CD4-positive, alpha-beta T cell treated with Interleukin-4 for 4 hours (primary cell): ENCODE data around the gene CPLANE1.
"Not testable (repeated sequence)": the region's sequence is repeated elsewhere in the genome, so short reads cannot be mapped to it uniquely, and the experiment has no call there.

Experiments
- DNase-seq: peaks from one replicate; pipeline ENCODE4 v3.0.0-alpha.2; 2020

The CPLANE1 gene

DNA sequence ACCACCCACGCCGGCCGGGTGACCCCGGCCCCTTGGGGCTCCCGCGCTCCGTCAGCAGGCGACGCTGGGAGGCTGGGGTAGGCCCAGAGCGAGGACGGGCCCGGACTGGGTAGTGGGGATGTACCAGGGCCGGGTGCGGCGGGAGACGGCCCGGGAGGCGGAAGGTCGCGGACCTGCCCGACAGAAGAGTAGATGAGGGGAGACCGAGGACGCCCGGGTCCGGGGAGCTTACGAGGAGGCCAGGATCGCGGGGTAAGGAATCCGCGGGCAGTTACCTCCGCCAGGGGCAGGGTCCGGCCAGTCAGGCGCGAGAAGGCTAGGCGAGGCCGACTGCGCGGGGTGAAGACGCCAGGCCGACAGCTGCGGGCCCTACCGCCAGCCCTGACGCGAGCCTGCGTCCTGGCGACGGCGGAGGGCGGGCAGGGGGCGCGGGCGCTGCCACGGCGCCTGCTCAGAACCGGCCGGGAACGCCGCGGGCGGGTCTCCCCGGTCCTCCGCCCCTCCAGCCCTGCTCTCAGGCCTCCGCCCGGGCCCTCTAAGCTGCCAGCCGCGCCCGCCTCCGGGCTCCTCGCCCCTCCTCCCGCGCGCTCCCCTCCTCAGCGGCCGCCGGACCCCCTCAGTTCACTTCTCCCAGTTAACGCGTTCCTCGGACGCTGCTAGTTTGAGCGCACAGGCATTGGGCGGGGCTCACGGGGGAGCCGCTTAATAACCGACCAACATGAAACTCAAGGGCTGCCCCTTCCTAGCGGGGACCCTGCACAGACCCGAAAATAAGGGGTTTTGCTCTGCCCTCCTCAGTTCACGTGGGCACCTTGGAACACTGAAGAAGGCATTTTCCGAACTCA is at the start of gene CPLANE1:
Gene CPLANE1 (minus strand): TSS at position 407 of the 845 bp plus-strand sequence. CDS start 1,678 bp downstream, outside the sequence.
- DNase-seq = peak; percentile 46

- not testable (repeated sequence) for DNase-seq
These were observed 47.1 kb upstream of the CPLANE1 start for GRCh38 chr5:37296313-37296712.

DNA sequence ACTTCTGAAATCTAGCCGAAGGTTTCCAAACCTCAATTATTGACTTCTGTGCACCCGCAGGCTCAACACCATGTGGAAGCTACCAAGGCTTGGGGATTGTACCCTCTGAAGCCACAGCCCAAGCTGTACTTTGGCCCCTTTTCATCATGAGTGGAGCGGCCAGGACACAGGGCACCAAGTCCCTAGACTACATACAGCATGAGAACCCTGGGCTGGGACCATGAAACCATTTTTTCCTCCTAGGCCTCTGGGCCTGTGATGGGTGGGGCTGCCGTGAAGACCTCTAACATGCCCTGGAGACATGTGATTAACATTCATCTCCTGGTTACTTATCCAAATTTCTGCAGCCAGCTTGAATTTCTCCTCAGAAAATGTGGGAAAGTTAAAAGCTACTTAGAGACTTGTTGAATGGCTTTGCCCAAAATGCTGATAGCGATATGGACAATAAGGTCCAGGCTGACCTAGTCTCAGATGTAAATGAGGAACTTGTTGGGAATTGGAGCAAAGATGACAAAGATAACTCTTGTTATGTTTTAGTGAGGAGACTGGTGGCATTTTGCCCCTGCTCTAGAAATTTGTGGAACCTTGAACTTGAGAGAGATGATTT is 34.1 kb upstream of the CPLANE1 start:
- DNase-seq = no peak

DNA sequence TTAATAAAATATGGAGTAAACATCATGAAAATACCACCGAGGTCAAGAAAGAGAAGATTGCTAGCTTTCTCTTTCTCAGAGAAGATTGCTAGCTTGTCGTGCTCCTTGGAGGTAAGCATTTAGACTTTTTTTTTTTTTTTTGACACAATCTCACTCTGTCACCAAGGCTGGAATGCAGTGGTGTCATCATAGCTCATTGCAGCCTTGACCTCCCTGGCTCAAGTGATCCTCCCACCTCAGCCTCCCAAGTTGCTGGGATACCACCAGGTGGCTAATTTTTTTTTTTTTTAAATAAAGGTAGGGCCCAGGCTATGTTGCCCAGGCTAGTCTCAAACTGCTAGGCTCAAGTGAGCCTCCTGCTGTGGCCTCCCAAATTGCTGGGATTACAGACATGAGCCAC is 26.3 kb upstream of the CPLANE1 start:
- DNase-seq = no peak

- DNase-seq = no peak
These were observed 23.3 kb upstream of the CPLANE1 start for GRCh38 chr5:37272511-37272910.

- DNase-seq = not testable (repeated sequence)
These were observed 18.9 kb upstream of the CPLANE1 start for GRCh38 chr5:37268100-37268499.

DNA sequence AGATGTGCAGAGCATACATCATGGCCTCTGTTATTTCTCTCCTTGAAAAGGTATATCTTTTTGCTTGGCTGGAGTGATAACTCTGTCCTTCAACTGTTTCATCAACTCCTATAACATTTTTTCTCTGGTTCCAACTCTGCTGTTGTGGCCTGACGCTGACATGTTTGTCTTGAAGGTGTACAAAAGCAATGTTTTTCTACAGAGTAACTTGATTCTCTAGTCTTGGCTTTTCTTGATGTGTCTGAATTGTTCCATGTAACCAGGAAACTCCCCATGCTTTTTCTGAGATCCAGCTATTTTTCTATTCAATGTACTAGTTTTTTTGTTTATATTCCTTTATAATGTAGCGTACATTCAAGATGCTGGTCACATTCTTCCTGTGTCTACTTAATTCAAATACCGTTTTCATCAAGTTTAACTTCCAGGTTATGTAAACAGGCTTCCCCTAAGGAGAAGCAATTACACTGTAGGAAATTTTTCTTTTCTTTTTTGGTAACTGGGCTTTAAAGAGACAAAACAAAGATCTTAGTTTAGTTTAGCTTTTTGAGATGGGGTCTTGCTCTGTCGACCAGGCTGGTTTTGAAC is 6.7 kb upstream of the CPLANE1 start:
- no peak for DNase-seq

DNA sequence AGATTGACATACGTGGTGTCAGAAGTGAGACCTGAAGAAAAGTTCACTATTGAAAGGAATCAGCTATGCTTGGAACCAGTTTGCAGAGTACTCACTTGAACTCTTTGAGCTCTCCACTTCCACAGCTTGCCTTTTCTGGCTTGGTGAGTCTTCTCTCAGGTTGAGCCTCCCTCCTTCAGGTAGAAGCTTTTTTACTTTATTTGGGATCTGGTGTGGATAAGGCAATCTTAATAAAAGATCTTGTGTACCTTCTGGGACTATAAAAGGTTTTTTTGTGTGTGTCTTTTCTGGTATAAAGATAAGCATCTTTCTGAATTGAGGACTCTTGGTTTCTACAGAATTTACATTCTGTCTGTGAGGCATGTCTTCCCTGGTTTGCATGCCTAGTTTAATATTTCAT is 5.4 kb upstream of the CPLANE1 start:
- no peak for DNase-seq

GRCh38 chr5:37251665-37252064 is 2.5 kb upstream of the CPLANE1 start:
- no peak for DNase-seq

DNA sequence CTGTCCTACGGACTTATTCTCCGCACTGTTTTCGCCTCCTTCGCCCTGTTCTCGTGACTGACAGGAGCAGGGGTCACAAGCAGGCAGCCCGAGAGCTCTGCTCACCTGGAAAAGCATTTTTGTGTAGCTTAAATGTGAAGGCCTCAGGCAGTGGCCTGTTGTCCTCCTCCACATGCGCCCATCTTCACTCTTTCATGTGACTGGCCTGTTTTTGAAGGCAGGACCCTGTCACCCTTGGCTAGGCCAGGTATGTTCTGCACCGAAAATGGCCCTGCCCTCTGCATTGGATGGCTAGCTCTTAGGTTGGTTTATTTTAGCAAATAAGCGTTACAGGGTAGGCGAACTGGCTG is 614 bp upstream of the CPLANE1 start:
- no peak for DNase-seq

DNA sequence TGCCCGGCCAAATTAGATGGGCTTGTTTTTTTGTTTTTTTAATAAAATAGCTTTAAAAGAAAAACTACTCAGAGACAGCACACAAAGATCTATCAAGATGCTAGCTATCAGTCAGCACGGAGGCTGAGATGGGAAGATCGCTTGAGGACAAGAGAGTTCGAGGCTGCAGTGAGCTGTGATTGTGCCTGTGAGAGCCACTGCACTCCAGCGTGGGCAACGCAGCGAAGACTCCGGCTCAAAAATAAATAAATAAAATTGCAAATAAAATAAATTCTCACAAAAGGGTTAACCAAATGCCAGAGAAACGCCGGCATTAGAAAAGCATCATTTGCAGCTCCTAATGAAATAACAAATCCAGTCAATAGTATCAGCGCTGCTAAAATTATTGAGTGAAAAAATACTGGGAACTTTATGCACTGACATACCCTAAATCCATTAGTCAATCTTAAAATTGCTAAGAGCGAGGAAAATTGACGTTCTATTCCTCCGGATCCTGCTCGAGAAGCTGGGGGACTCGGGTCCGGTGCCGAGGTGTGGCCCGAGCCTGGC is 681 bp downstream of the CPLANE1 start:
- no peak for DNase-seq

DNA sequence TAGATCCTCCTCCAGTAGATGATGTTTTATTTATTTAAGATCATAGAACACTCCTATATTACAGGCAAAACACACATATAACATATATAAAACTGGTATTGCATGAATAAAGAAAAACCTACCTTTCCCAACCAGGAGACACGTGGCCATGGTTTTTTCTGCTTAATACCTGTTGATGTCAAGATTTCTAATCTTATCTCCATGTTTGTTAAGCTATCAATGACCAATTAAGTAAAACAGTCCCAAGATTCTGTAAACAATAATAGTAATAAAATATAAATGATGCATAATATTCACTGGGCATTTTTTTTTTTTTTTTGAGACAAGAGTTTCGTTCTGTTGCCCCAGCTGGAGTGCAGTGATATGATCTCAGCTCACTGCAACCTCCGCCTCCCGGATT is 1.7 kb downstream of the CPLANE1 start:
- DNase-seq = no peak

- DNase-seq = no peak
These were observed 2.1 kb downstream of the CPLANE1 start for GRCh38 chr5:37247036-37247435.

- DNase-seq = no peak
These were observed 14.9 kb downstream of the CPLANE1 start for GRCh38 chr5:37234288-37234687.

DNA sequence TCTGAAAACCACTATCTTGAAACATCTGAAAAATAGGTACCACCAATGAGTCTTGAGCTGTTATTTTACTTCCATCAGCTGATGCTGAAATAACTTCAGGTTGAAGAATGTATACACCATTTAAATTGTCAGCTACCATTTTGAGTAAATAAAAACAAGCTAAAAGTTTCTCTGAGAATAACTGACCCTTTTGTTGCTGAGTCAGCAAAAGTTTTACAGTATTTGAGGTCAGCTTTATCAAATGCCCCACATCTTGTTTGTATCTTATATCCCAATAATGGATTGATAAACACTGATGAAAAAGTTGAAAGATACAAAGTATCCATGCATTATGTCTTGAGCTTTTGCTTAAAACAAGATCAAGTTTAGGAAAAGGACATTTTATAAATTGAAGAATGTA is 22.8 kb downstream of the CPLANE1 start:
- no peak for DNase-seq

DNA sequence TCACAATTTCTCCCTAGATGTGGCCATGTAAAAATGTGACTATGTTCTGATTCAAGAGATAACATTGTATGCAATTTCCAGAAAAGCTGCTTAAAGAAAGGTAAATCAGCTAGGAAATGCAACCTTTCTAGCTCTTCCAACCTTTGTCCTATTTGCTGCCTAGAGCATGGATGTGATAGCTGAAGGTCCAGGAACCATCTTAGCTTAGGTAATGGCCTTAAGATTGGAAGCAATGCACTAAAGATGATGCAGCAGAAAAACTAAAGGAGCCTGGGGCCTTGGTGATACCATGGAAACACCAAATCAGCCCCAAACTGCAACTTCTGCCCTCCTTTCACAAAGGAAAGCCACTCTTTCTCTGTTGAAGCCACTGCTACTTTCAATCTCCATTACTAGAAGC is 27.0 kb downstream of the CPLANE1 start:
- DNase-seq = no peak

DNA sequence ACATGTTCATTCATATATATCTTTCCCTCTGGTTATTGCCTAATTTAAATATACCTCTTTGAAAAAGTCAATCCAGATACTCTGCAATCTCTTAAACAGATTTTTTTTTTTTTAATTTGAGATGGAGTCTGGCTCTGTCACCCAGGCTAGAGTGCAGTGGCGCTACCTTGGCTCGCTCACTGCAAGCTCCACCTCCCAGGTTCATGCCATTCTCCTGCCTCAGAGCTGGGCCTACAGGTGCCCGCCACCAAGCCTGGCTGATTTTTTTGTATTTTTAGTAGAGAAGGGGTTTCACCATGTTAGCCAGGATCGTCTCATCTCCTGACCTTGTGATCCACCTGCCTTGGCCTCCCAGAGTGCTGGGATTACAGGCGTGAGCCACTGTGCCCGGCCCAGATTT is 28.8 kb downstream of the CPLANE1 start:
- DNase-seq = not testable (repeated sequence)

DNA sequence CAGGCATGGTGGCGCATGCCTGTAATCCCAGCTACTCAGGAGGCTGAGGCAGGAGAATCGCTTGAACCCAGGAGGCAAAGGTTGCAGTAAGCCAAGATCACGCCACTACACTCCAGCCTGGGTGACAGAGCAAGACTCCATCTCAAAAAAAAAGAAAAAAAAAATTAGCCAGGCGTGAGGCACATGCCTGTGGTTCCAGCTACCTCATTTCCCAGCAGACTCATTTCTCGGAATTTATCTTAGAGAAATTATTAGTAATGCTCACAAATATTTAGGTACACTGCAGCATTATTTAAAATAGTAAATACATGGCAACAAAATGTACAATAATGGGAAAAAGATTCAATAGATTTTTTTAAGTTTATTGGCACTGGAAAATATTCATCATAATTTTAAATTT is 29.8 kb downstream of the CPLANE1 start:
- not testable (repeated sequence) for DNase-seq

DNA sequence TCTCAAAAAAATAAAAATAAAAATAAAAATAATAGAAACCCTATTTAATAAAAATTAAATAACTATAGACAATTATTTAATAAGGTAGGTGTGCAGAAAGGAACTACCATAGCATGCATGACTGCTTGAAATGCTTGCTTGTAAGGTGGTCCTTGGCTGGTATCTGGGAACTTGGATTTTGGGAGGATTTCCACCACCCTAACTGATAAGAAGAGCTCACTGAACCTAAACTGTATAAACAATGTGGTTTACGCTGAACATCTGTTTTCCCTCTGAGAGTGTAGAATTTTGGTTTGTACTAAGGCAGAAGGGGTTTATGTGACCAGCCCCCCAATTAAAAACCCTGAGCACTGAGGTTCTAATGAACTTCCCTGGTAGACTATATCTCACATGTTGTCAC is 31.2 kb downstream of the CPLANE1 start:
- DNase-seq = no peak

DNA sequence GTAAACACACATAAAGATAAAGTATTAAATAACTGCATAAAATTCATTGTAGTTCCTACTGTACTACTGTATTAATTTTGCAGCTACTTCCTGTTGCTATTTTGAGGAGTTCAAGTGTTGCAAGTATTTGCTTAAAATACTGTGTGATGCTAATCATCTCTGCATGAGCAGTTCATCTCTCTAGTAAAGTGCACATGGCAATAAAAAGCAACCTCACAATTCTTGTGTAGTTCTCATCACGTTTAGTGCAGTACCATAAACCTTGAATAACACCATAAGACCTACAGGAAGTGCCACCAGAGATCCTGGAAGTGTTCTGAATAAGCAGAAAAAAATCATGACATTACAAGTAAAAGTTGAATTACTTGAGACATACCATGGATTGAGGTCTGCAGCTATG is 34.6 kb downstream of the CPLANE1 start:
- DNase-seq = peak; percentile 1

GRCh38 chr5:37212096-37212495 is 37.1 kb downstream of the CPLANE1 start:
- DNase-seq = no peak

GRCh38 chr5:37211661-37212060 is 37.5 kb downstream of the CPLANE1 start:
- DNase-seq = no peak

DNA sequence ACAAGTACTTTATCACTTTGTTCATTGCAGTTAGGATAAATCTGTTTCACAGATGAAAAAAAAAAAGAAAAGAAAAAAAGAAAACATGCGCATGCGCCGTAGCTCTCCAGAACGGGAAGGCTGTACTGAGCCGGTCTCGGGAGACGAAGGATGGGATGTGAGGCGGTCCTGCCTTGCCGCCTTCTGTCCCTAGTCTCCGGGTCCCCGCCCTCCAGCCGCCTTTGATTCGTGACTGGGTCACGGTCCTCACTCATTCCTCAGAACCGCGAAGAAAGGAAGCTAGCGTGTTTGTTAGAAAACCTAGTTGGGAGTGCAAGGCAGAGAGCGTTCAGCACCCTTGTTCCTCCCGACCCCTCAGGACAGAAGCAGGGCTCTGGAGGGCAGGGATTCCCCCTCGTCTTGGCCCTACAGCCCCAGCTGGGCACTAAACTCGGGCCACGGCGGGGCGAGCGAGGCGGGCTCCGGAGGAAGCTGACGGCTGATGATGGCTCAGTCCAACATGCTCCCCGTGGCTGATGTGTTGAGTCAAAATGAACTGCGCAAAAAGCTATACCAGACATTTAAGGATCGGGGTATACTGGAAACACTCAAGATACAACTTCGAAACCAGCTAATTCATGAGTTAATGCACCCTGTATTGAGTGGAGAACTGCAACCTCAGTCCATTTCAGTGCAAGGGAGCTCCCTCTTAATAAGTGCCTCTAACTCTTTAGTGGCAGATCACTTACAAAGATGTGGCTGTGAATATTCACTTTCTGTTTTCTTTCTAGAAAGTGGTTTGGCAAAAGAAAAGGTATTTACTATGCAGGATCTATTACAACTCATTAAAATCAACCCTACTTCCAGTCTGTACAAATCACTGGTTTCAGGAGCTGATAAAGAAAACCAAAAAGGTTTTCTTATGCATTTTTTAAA is 40.0 kb downstream of the CPLANE1 start:
- DNase-seq = no peak
